Measurements from ENCODE around the gene CADM1. TPM values are rescaled to one million over a fixed set of nuclear protein-coding genes. Genes with fewer than 3 reads are reported as not detected.

The CADM1 gene
- total RNA-seq, 1 experiment from 2014 or later: 0.79 TPM

DNA sequence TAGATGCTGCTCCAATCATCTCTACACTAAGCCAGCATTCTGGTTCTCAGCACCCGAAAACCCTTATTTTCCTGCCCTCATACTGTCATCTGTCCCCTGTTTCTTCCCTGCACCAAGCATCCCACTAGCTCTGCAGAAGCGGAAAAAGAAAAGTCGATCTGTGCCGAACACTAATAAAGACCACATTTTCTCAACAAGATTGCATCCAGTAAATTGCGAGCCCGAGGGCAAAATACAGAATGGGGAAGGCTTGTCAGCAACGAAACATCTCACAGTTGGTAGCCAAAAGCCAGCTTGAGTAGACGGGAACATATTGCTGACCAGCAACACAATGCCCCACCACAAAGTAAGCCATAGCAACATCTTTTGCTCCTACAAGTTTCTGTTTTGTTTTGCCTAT is 227.4 kb downstream of the CADM1 start:
- H3K27ac ChIP-seq (ENCODE audit: low read depth, low read length): no peak overlapping the region
- H3K9me3 ChIP-seq (ENCODE audit: control insufficient read depth in 1 of 2, insufficient read depth in 1 of 2, low read depth in 1 of 2, low read length in 2 of 2): peaks cover 0 to 15% of the 10 kb centered on the region in 2 experiments; a peak in 2 of 4 replicates
- H3K4me2 ChIP-seq (ENCODE audit: low read length): no peak overlapping the region
- BruUV-seq (replicated peaks): no TSS peak
- ChIA-PET CTCF (no interaction called here), POLR2A (no interaction called here), RAD21 (ENCODE audit: low non-redundant PET in 1 of 2, low total read pairs in 2 of 2, uncharacterized antibody in 2 of 2, unreplicated experiment in 2 of 2) (no interaction called here)
- no peak overlapping the region for H3K4me3 ChIP-seq (replicated peaks in 1 of 2; ENCODE audit: low read depth in 1 of 2, low read length in 2 of 2)
- H3K9me2 ChIP-seq (ENCODE audit: insufficient read depth): no peaks in the 10 kb centered on the region
- no peaks in the 10 kb centered on the region for H3K27me3 ChIP-seq (ENCODE audit: insufficient read depth, low read length)
- H4K20me1 ChIP-seq (ENCODE audit: insufficient read depth): no peaks in the 10 kb centered on the region
- no peak for DNase-seq (ENCODE audit: low read depth, low spot score)
- no peaks in the 10 kb centered on the region for H3K4me1 ChIP-seq (ENCODE audit: control insufficient read depth in 1 of 2, insufficient read depth in 2 of 2, low read length in 2 of 2)
- ATAC-seq: no peak
- H2AFZ ChIP-seq (ENCODE audit: low read depth, low read length, poor library complexity, severe bottlenecking): no peak overlapping the region
- TF ChIP-seq SP1 (IDR thresholded peaks at IDR 0.05; ENCODE audit: low read depth): no peak
- no peak for TF ChIP-seq EGR1 (IDR thresholded peaks at IDR 0.05; ENCODE audit: low read depth)
- TF ChIP-seq, protein P1, sequence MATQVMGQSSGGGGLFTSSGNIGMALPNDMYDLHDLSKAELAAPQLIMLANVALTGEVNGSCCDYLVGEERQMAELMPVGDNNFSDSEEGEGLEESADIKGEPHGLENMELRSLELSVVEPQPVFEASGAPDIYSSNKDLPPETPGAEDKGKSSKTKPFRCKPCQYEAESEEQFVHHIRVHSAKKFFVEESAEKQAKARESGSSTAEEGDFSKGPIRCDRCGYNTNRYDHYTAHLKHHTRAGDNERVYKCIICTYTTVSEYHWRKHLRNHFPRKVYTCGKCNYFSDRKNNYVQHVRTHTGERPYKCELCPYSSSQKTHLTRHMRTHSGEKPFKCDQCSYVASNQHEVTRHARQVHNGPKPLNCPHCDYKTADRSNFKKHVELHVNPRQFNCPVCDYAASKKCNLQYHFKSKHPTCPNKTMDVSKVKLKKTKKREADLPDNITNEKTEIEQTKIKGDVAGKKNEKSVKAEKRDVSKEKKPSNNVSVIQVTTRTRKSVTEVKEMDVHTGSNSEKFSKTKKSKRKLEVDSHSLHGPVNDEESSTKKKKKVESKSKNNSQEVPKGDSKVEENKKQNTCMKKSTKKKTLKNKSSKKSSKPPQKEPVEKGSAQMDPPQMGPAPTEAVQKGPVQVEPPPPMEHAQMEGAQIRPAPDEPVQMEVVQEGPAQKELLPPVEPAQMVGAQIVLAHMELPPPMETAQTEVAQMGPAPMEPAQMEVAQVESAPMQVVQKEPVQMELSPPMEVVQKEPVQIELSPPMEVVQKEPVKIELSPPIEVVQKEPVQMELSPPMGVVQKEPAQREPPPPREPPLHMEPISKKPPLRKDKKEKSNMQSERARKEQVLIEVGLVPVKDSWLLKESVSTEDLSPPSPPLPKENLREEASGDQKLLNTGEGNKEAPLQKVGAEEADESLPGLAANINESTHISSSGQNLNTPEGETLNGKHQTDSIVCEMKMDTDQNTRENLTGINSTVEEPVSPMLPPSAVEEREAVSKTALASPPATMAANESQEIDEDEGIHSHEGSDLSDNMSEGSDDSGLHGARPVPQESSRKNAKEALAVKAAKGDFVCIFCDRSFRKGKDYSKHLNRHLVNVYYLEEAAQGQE (IDR thresholded peaks at IDR 0.05; ENCODE audit: low read depth): no peak
- no peak for TF ChIP-seq ZNF274 (IDR thresholded peaks at IDR 0.05; ENCODE audit: low read depth, low read length)
- no peak for TF ChIP-seq ZFX (IDR thresholded peaks at IDR 0.05)
- TF ChIP-seq POLR2A (IDR thresholded peaks at IDR 0.05; ENCODE audit: borderline replicate concordance, extremely low read depth, insufficient read depth, insufficient read length): no peak
- intact Hi-C loops (cut with micrococcal nuclease): no loop called here
- H3K9ac ChIP-seq (ENCODE audit: low read length): no peak overlapping the region
- no peaks in the 10 kb centered on the region for H3K79me2 ChIP-seq (ENCODE audit: insufficient read depth, low read length)
- no peaks in the 10 kb centered on the region for H3K36me3 ChIP-seq (ENCODE audit: control insufficient read depth in 1 of 2, insufficient read depth in 2 of 2, low read length in 2 of 2)

DNA sequence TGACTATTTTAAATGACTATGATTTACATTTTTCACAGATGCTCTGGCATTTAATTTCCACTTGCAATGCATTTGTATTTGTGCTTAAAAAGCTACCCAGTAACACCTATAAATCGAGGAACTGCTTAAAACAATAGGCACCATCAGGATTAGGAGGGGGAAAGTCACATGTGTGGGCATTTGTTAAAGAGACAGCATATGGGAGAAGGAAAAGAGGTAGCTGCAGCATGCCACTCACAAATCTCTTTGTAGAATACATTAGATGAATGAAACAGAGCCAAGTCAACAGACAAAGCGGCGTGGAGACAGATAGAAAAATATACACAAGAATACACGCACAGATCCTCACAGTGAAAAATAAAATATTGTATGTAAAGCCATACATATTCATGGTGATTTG is 228.0 kb downstream of the CADM1 start:
- Histone ChIP-seq H3K27me3 (ENCODE audit: insufficient read depth, low read length) (no peaks in the 10 kb centered on the region), H3K4me2 (ENCODE audit: low read length) (no peak overlapping the region), H3K9ac (ENCODE audit: low read length) (no peak overlapping the region), H3K4me1 (ENCODE audit: control insufficient read depth in 1 of 2, insufficient read depth in 2 of 2, low read length in 2 of 2) (no peaks in the 10 kb centered on the region), H3K79me2 (ENCODE audit: insufficient read depth, low read length) (no peaks in the 10 kb centered on the region), H3K4me3 (replicated peaks in 1 of 2; ENCODE audit: low read depth in 1 of 2, low read length in 2 of 2) (no peak overlapping the region), H3K36me3 (ENCODE audit: control insufficient read depth in 1 of 2, insufficient read depth in 2 of 2, low read length in 2 of 2) (no peaks in the 10 kb centered on the region), H3K27ac (ENCODE audit: low read depth, low read length) (no peak overlapping the region), H3K9me2 (ENCODE audit: insufficient read depth) (no peaks in the 10 kb centered on the region), H4K20me1 (ENCODE audit: insufficient read depth) (no peaks in the 10 kb centered on the region), H3K9me3 (ENCODE audit: control insufficient read depth in 1 of 2, insufficient read depth in 1 of 2, low read depth in 1 of 2, low read length in 2 of 2) (peaks cover 0 to 15% of the 10 kb centered on the region in 2 experiments; a peak in 2 of 4 replicates), H2AFZ (ENCODE audit: low read depth, low read length, poor library complexity, severe bottlenecking) (no peak overlapping the region)
- ChIA-PET POLR2A (no interaction called here), CTCF (no interaction called here), RAD21 (ENCODE audit: low non-redundant PET in 1 of 2, low total read pairs in 2 of 2, uncharacterized antibody in 2 of 2, unreplicated experiment in 2 of 2) (no interaction called here)
- intact Hi-C loops (cut with micrococcal nuclease): no loop called here
- no TSS peak for BruUV-seq (replicated peaks)
- TF ChIP-seq SP1 (IDR thresholded peaks at IDR 0.05; ENCODE audit: low read depth) (no peak), ZNF274 (IDR thresholded peaks at IDR 0.05; ENCODE audit: low read depth, low read length) (no peak)
- TF ChIP-seq, protein P2, sequence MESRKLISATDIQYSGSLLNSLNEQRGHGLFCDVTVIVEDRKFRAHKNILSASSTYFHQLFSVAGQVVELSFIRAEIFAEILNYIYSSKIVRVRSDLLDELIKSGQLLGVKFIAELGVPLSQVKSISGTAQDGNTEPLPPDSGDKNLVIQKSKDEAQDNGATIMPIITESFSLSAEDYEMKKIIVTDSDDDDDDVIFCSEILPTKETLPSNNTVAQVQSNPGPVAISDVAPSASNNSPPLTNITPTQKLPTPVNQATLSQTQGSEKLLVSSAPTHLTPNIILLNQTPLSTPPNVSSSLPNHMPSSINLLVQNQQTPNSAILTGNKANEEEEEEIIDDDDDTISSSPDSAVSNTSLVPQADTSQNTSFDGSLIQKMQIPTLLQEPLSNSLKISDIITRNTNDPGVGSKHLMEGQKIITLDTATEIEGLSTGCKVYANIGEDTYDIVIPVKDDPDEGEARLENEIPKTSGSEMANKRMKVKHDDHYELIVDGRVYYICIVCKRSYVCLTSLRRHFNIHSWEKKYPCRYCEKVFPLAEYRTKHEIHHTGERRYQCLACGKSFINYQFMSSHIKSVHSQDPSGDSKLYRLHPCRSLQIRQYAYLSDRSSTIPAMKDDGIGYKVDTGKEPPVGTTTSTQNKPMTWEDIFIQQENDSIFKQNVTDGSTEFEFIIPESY (IDR thresholded peaks at IDR 0.05; ENCODE audit: extremely low read depth, insufficient replicate concordance, low read length): no peak
- DNase-seq (ENCODE audit: low read depth, low spot score) (no peak), ATAC-seq (no peak)

Measured in HCT116 (cell line).